GM19025 (cell line): Measurements from ENCODE around the gene ZKSCAN7.
"Not testable (repeated sequence)": the region's sequence is repeated elsewhere in the genome, so short reads cannot be mapped to it uniquely, and the experiment has no call there.

ENCODE experiments used
- ATAC-seq: cut with Tn5 transposase; IDR thresholded peaks from one replicate; pipeline ENCODE4 v1.9.1; 2021; ENCODE audit warnings: mild to moderate bottlenecking, low read depth, moderate library complexity; ENCODE audit not compliant: unreplicated experiment

ZKSCAN7 gene

DNA sequence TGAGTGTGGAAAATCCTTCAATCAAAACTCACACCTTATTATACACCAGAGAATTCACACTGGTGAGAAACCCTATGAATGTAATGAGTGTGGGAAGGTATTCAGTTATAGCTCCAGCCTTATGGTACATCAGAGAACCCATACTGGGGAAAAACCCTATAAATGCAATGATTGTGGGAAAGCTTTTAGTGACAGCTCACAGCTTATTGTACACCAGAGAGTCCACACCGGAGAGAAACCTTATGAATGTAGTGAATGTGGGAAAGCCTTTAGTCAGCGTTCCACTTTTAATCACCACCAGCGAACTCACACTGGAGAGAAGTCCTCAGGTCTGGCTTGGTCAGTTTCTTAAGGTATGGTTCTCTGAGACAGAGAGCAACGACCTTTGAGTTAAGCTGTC, 16.0 kb downstream of the ZKSCAN7 start:
- ATAC-seq: no peak

DNA sequence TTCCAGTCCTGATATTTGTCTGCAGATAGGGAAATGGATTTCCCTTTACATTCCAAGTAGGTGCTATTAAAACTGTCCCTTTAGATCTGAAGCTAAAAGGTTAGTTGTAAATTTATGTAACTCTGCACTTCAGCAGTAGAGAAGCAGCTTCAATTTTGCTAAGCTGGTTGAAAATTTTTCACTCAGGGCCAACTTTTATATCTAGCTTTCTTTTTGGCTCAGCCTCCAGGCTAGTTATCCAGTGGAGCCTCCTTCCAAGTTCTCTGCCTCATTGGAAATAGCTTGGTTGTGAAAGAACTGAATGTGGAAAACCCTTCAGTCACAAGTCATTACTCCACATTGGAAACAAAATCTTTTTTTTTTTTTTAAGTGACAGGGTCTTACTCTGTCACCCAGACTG, 21.6 kb downstream of the ZKSCAN7 start:
- no peak for ATAC-seq

GRCh38 chr3:44577354-44577952, 22.5 kb downstream of the ZKSCAN7 start:
- not testable (repeated sequence) for ATAC-seq

DNA sequence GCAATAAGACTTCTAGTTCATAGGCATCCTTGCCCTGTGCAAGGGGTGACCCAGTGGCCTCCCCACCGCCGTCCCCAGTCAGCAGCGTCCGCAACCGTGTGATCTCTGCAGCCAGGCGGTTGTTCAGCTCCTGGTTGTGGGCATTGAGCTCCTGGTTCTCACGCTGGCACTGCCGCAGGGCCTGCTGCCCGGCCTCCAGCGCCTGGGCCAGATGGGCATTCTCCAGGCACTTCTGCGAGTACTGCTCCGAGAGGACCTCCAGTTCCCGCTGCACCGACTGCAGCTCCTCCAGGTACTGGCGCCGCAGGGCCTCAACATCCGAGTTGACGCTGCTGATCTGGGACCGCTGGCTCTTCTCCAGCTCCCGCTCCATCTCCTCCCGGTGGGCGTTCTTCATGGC, 23.3 kb downstream of the ZKSCAN7 start:
- not testable (repeated sequence) for ATAC-seq

DNA sequence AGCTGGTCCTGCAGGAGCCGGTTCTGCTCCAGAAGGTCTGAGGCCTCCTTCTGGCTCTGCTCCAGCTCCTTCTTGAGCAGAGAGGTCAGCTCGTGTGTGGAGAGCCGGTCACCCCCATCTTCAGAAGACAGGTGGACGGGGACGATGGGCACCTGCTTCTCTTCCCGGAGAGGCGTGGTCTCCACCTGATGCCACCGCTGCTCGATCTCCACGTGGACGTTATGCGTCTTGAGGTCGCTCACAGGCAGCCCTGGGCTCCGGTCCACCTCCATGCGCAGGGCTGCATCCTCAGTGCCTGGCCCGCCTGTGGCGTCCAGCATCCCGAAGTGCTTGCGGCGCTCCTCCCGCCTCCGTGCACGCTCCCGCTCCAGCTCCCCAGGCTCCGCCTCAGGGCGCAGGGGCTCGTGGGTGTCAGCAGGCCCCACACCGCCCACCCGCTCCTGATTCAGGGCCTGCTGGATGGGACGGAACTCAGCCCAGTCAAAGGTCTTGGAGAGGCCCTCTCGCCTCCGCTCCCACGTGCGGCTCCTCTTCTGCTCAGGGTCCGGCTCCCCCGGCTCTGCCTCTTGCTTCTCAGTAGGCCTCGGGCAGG, 24.0 kb downstream of the ZKSCAN7 start:
- not testable (repeated sequence) for ATAC-seq

GRCh38 chr3:44579749-44580148, 24.8 kb downstream of the ZKSCAN7 start:
- ATAC-seq: not testable (repeated sequence)

GRCh38 chr3:44580971-44581370, 26.0 kb downstream of the ZKSCAN7 start:
- ATAC-seq: not testable (repeated sequence)

GRCh38 chr3:44584646-44585501, 29.9 kb downstream of the ZKSCAN7 start, which contains the start of gene ZNF660:
Gene ZNF660, plus strand, starts transcription at chr3:44584964. Its CDS starts 9,230 bp downstream, at chr3:44594194.
- no peak for ATAC-seq

- ATAC-seq: no peak
Measured at GRCh38 chr3:44596621-44597020, 41.6 kb downstream of the ZKSCAN7 start.

- ATAC-seq: no peak
Measured at GRCh38 chr3:44601749-44602148, 46.8 kb downstream of the ZKSCAN7 start.

DNA sequence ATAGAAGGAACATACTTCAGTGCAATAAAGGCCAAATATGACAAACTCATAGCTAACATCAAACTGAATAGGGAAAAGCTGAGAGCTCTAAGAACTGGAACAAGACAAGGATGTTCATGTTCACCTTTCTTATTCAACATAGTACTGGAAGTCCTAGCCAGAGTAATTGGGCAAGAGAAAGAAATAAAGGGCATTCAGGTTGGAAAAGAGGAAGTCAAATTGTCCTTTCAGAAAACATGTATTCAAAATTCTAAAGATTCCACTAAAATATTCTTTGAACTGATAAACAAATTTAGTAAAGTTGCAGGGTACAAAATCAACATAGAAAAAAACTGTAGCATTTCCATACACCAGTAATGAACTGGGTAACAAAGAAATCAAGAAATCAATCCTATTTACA, 57.7 kb downstream of the ZKSCAN7 start:
- no peak for ATAC-seq
